A673 (cell line): ENCODE measurements around the gene UBA1.

ENCODE experiments used
- EZH2 ChIP-seq: fragments of 200-600 bp; sonication (generic); IDR thresholded peaks from 2 replicates; pipeline ENCODE4 v1.6.1; 2017; ENCODE audit warnings: borderline replicate concordance, low read depth, mild to moderate bottlenecking, mixed read lengths, antibody characterized with exemption, low read length; ENCODE audit not compliant: poor library complexity, severe bottlenecking
- TF ChIP-seq, protein P1 (sequence below): fragments of 300-800, 200-600 bp; sonication (generic); conservative IDR thresholded peaks from 2 replicates; pipeline ENCODE4 v1.5.1; 2017; ENCODE audit warnings: low read depth, mild to moderate bottlenecking, antibody characterized with exemption, low read length, moderate library complexity, mixed read lengths

- no peak for TF ChIP-seq EZH2
- TF ChIP-seq, protein P1, sequence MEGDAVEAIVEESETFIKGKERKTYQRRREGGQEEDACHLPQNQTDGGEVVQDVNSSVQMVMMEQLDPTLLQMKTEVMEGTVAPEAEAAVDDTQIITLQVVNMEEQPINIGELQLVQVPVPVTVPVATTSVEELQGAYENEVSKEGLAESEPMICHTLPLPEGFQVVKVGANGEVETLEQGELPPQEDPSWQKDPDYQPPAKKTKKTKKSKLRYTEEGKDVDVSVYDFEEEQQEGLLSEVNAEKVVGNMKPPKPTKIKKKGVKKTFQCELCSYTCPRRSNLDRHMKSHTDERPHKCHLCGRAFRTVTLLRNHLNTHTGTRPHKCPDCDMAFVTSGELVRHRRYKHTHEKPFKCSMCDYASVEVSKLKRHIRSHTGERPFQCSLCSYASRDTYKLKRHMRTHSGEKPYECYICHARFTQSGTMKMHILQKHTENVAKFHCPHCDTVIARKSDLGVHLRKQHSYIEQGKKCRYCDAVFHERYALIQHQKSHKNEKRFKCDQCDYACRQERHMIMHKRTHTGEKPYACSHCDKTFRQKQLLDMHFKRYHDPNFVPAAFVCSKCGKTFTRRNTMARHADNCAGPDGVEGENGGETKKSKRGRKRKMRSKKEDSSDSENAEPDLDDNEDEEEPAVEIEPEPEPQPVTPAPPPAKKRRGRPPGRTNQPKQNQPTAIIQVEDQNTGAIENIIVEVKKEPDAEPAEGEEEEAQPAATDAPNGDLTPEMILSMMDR = no peak
These were observed 11.4 kb upstream of the UBA1 start for GRCh38 chrX:47182106-47182700.
